Renal cortical epithelial cell (primary cell): ENCODE measurements around the gene ZGPAT. TPM values are rescaled to one million over a fixed set of nuclear protein-coding genes. Genes with fewer than 3 reads are reported as not detected.

Source experiments
- DNase-seq: peaks from one replicate; pipeline ENCODE4 v3.0.0-alpha.2; 2011; ENCODE audit warnings: low read depth
- total RNA-seq: library from RNA; depleted of rRNA; stranded (reverse); fragments of >200 nt; gene quantifications from 2 replicates; pipeline ENCODE4 v1.2.3, GENCODE V29; 2014

The ZGPAT gene
- total RNA-seq, 1 donor from 2014 or later: 25.7 TPM

DNA sequence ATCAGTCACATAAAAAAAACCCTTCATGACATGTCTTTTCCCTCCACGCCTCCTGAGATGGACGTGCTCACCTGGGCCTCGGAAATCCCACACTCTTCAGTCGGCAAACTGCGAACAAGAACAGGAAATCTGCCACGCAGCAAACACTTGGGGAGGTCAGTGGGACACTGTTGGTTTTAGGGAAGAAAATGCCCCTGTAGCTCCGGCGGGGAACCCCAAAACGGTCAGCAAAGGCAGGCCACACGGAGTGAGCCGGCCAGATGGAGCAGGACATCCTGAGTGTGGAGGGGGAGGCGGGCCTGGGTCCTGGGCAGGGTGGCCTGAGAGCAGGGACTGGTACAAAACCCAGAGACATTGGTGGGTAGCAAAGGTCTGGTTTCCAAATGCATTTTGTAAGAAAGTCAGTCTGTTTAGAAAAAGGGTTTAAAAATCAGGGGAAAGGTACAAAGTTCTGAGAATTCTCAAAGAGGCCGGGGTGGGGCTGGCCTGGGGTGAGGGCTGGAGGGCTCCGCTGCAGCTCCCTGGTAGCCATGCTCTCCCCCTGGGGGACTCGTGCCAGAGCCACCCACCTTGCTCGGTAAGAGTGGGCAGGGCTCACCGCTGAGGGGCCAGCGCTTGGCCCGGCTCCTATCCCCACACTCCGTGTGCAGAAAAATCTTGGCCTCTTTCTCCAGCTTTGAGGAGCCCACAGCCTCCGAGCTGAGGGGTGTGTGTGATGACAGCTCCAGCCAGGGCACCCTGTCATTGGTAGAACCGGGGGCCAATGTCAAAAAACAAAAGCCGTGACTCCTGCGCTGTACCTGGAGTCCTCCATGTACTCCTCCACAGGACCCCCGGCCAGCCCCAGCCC lies 37.0 kb downstream of the ZGPAT start:
- no peak for DNase-seq

DNA sequence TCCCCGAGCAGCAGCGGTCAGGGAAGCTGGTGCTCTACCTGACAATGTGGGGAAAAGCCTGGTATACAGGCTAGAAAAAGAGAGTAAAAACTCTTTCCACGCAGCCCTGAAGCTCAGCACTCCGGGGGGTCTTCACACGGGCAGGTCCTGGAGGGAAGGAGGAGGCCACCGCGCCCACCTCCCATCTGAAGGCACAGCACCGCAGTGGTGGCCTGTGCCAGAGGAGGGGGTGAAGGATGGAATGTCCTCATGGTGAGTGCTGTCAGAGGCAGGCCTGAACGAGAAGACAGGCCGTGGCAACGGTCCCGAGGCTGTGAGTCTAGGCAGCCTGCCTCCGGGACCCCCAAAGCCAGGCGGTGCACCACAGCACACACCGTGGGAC lies 37.6 kb downstream of the ZGPAT start:
- DNase-seq: no peak

DNA sequence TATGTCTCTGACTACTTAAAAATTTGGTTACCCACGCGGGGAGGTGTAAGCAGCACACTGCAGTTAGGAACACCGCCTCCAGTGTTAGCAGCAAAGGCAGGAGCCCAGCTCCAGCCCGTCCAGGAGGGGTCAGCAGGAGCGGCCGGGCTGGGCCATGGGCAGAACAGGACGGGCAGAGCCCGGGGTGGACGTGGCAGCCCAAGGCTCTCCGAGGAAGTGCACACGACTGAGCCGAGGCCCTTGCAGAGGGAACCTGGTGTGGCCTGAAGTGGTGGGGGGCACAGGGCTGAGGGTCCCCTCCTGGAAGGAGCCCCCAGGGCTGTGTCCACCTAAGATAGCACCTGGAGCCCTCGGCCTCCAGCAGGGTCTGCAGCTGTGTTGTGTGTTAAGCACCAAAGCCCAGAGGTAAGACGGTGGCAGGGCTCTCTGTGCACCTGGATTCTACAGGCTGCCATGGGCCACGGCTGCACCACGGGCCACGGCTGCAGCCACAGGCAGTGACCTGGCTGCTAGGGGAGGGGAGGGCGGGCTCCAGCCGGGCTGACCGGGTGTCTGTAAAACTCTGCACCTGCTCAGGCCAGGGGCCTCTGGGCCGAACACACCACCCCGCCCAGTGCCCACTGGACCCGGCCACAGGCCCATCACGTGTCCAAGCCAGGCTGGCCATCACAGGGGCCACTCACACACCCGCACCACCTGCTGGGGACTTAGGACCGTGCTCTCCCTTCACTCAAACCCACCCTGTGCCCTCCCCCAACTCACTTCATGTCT lies 38.3 kb downstream of the ZGPAT start:
- DNase-seq: no peak

DNA sequence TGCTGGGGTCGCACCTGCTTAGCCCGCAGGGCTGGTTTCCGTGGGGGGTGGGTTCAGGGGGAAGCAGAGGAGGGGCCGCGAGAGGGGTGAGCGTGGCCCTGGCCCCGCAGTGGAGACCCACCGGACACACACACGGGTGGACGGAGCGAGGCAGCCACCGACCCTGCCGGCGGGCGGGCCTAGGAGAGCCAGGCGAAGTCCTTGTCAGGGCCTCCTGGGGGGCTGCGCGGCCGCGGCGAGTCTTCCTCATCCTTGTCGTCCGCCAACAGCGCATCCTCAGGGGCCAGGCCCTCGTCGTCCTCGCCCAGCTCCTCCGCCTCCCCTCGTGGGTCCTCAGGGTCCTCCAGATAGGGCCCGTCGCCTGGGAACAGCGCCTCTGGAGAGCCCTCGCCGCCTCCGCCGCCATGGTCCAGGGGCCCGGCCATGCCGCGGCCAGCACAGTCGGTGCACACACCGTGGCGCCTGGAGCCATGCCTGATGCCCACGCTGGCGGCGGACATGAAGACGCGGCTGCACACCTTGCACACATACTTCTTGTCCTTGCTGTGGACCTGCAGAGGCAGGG lies 39.0 kb downstream of the ZGPAT start:
- no peak for DNase-seq

DNA sequence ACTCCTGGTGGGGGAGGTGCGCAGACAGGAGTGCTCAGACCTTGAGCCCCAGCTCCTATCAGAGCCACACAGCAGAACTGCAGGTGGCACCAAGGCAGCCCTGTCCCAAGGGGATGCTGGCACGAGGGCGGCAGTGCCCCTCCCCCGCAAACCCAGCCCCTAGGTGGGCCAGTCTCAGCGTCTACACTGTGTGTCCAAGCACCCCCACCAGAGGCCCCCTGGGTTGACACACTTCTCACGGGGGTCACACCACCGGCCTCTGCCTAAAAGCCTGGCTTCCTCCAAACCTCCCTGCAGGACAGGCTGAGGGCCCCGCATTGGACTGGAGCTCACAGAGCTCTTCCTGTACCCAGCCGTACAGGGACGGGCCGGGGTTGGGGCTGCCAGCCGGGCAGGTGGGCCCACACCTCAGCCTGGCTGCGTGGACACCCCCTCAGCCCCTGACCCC lies 39.8 kb downstream of the ZGPAT start:
- DNase-seq: no peak

DNA sequence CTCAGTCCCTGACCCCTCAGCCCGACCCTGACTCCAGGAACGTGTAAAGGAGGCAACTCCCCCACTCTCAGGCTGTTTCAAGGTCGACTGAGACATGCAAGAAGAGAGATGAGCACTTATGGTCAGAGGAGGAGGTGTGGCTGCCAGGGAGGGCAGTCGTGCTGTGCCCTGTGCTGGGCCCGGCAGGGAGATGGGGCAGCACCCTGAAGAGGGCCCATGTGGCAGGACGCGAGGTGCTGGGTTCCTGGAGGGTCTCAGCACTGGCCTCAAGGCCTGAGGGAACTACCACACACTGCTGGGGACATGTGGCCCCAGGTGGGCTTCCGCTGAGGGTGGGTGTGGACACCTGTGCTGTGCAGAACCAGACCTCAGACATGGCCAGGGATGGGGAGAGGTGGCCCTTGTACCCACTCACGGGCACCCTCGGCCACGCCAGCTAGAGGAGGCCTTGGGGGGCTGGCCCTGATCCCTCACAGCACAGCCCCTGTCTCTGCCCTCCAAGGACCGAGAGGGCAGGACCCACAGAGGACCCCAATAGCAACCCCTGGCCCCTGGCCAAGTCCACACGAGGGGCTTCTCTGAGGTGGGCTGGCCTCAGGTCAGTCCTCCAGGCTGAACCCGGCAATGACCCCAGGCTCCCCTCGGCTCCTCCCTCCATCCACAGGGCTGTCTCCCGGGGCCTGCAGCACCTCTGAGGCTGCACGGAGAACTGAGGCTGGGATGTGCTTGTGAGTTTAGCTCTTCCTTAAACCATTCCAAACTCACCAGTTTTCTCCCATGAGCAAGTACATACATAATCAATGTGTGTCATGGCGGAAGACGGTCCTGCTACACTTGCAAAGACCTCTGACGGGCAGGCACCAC lies 40.5 kb downstream of the ZGPAT start:
- DNase-seq: no peak

DNA sequence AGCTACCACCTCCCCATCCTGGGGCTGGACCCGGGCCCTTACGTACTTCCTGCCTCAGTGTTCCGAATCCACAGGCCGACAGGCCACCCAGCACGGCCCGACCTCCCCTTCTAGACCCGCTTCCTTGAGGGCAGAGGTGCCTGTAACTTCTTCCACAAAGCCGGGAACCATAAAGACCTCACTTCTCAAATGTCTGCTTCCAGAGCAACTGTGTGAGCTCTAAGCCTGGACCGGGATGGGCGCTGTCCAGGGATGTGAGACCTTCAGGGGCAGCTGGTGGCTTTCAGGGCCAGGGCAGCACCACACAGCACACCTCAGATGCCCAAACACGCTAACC lies 41.1 kb downstream of the ZGPAT start:
- DNase-seq: no peak

DNA sequence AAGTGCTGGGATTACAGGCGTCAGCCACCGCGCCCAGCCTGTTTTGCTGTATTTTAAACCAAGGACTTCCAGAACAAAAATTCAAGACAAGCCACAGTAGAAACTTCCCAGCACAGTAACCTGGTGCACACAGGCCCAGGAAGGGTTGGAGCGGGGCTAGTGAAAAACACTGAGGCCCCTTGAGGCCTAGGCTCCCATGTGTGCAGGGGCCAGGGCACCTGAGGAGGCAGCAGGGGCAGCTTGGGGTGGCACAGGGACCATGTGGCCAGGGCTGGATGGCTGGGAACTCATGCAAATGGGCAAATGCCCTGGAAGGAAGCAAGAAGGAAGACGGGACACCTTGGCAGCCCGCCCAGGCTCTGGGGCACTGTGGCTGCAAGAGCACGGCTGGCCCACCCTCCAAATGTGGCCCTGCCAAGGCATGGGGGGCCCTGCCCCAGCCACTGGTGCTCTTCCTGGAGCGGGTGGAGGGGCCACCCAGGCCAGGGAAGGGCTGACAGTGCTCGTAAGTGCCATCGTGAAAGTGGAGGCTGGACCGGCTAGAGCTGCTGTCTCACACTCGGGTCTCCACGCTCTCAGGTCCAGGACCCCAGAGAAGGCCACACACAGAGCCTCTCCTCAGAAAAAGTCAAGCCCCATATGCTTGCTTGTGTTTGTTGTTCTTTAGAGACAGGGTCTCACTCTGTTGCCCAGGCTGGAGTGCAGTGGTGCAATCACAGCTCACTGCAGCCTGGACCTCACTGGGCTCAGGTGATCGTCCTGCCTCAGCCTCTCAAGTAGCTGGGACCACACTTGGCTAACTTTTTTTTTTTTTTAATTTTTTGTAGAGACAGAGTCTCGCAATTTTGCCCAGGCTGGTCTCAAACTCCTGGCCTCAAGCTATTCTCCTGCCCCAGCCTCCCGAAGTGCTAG lies 42.0 kb downstream of the ZGPAT start:
- DNase-seq: no peak

DNA sequence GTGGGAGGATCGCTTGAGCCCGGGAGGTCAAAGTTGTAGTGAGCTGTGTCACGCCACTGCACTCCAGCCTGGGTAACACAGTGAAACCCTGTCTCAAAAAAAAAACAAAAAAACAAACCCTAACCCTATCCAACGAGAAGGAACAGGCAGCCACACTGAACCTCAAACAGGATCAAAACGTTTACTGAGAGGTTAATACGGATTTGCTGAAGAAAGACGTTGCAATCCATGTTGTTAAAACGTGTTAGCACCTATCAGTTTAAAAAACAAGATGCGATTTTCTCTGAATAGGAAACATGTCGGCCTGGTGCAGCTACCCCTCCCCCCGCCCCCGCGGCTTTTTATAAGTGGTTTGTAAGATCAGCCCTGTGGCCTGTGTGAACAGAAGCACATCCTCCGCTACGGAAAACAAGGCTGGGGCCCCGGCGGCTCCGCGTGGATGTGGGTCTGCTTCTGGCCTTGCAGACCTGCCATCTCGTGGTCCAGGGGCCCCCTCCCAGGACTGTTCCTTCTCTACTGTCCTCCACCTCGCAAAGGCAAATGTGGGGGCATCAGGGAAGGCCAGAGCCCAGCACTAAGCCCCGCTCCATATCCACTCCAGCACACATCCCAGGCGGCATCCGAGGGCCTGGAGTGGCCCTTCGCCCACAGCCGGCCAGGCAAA lies 43.1 kb downstream of the ZGPAT start:
- no peak for DNase-seq

DNA sequence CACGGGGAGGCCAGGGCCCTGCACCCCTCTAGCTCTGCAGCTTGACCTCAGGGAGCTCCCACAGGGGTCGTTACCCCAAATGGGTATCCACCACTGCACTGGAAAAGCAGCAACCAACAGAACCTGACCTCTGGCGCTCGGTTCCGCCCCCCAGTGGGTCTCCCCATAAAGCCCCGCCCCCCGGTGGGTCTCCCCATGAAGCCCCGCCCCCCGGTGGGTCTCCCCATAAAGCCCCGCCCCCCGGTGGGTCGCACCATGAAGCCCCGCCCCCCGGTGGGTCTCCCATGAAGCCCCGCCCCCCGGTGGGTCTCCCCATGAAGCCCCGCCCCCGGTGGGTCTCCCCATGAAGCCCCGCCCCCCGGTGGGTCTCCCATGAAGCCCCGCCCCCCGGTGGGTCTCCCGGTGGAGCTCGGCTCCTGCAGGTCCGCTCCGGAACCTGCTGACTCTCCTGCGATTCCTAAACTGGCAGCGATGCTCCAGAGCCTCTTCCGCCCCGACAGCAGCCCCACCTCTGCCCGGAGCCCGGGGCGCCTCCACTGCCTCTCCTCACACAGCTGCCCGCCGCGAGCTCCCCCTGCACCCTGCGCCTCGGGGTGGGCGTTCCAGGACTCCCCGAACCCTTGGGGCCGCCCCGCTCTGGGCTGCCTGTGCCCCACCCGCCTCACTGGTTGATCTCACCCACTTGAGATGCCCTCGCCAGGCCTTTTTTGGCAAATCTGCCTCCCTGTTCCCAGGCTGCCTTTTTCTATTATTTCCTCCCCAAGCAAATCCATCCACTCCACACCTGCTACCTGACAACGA lies 43.8 kb downstream of the ZGPAT start:
- DNase-seq: no peak

DNA sequence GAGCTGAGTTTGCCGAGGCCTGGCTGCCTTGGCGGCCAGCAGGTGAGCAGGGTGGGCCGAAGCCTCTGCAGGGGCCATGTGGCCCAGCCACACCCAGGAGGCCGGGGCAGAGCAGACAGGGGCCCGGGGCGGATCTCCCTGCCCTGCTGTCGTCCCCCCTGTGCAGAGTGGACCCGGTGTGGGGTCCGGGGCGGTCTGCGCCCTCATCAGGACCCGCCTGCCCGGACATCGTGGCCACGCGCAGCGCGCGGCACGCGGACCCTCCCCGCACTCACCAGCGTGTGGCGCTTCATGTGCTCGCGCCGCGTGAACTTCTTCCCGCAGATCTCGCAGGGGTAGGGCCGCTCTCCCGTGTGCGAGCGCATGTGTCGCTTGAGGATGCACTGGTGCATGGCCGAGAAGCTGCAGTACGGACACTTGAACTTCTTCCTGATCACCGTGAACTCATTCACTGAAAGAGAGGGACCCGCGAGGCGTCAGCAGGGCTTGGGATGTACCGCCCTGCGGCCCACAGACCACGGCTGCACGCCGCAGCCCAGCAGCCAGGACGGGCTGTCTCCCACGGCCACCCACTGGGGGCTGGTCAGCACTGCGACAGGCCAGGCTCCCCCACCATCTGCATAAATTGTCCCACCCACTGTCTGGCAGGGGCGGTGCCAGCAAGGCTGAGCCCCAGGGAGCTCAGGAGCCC lies 44.7 kb downstream of the ZGPAT start:
- DNase-seq: no peak

DNA sequence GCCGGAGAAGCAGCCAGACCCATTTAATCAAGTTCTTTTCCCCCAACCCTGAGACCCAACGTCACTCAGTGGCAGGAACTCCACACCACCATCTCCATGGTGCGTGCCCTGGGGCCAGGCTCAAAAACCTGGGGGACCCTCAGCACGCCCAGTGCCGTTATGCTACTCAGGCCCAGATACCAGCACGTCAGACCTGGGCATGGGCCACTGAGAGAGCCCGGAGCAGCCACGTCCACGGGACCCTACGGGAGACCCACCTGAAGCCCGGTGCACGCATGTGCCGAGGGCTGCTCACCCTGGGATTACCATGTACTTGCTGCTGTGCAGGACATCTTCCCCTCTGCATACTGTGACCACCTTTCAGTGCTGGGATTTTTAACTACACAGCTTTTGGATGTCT lies 45.5 kb downstream of the ZGPAT start:
- DNase-seq: no peak

DNA sequence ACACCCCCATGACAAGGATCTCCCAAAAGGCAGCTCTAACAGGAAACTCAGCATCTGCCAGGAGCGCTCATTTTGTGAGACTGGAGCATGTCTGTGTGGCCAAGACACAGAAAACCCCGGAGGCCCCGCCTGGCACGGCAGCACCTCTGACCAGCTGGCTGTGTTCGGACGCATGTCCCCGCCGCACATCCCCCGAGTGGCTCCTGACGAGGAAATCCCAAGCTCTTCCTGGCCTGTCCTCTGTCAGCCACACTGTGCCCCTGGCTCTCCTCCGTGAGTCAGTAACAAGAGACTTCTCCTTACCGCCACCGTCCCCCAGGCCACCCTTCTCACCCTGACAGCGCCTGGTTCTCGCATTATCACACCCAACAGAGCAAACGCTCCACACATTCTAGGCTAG lies 46.2 kb downstream of the ZGPAT start:
- DNase-seq: no peak

DNA sequence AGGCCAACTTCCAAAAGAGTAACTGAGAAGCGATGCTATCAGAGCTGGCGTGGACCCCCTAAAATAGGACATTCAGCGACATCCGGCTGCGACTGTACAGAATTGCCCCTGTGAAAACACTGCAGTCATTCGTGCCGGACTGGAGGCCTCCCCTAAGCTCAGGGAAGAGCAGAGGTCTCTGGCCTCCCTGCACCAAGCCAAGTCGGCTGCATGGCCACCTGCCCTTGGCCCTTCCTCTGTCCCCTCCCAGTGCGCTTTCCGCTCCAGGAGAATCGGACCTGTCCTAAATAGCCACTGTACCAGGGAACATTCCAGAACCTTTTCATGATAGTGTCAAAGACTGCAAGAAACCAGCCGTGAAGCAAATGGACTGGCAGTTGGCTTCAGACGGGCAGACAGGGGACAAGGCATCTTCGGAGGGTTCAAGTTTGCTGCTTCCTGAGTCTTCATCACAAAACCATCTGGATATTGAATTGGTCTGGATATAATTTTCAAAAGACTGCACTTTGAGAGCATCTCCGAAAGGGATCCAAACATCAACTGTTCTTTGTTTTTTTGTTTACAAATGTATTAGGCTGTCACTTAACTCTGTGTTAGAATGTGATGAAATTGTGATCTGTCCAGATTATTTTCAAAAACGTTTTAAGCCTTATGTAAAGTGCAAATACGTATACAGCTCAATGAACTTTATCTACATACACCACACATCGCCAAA lies 48.3 kb downstream of the ZGPAT start:
- no peak for DNase-seq

DNA sequence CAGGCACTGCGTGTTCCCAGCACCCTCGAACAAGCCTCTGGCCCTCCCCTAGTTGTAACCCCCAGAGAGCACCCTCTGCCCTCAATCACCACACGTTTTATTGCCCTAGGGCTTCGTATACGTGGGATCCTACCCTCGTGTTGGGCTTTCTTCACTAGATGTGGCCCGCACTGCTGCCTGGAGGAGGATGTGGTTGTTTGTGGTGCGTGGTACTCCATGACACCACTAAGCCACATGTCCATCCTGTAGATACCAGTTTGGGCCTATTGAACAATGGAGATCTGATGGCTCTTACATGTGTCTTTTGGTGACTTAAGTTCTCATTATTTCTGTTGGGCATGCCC lies 48.8 kb downstream of the ZGPAT start:
- DNase-seq: no peak

DNA sequence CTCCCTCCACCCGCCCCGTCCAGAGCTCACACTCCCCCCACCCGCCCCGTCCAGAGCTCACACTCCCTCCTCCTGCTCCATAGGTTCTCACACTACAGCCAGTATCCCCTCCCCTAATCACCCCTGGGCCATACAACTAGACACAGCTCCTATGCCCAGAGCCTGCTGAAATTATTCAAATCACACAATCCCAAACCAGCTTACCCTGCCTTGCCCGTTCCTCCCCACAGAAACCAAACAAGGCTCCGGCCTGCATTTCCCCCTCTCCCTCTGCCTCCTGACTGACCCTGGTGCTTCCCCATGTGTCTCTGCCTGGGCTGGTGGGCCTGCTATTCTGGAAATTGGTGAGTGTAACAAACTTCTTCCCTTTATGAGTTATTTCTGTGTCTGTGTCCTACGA lies 50.3 kb downstream of the ZGPAT start:
- no peak for DNase-seq

DNA sequence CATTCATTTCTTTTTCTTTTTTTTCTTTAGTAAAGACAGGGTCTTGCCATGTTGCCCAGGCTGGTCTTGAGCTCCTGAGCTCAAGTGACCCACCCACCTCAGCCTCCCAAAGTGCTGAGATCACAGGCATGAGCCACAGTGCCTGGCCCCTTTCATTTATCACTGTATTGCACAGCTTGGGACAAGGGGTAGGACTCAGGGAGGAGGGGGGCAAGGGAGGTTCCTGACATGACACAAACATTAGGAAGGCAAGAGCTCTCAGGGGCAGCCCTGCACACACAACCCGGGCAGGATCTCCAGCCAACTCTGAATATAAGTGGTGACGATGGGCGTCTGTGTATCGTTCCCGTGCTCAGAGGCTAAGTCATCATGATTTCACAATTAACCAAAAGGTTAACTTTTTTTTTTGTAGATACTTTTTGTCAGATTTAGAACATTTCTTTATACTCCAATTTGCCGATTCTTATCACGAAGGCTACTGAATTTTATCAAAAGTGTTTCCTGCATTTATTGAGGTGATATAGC lies 51.6 kb downstream of the ZGPAT start:
- no peak for DNase-seq
